EH (cell line): ENCODE results near the gene TUBE1.
A peak's percentile ranks its signal among the peaks of the same experiment; 100 is the strongest.
"Not testable (repeated sequence)": the region's sequence is repeated elsewhere in the genome, so short reads cannot be mapped to it uniquely, and the experiment has no call there.

Experiments
- DNase-seq: peaks from one replicate; pipeline ENCODE4 v3.0.0-alpha.2; 2015; ENCODE audit warnings: low read depth

The TUBE1 gene

DNA sequence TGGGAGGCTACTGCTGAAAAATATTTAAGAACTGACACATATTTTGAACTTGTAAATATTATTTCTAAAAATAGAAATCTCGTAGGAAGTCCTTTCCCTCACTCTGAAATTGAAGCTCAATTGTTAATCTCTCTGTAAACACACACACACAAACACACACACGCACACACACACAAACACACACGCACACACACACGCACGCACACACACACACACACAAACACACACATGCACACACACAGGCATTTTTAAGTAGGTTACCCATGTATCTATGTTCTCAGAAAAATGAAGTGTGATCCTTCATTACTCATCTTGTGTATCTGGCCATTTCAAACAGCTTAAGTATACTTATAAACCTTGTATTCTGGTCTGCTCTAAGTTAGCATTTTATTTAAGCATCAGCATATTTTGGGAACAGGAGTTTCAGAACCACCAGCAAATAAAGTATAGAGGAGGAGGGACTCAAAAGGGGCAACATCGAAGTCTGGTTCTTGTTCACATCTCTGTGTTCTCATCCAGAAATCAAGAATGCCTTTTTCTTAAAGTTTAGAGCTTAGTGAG lies 21.8 kb downstream of the TUBE1 start:
- peak; percentile 13 for DNase-seq

DNA sequence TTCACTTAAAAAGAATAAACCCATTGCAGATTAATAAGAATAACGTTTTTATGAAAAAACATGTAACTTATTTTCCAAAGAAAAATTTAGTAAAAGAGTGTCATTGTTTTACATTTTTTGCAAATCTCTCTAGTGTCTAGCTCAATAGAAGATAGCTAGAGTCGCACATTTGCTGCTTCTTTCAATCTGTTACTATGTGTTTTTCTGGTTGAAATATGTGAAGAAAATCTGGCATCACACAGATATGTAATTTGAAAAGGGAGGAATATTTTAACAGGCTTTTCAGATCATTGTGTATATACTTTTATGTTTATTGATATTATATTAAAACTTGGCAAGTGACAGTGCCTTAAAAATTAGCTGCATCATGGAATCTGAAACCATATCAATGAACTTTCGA lies 24.3 kb downstream of the TUBE1 start:
- DNase-seq = no peak

DNA sequence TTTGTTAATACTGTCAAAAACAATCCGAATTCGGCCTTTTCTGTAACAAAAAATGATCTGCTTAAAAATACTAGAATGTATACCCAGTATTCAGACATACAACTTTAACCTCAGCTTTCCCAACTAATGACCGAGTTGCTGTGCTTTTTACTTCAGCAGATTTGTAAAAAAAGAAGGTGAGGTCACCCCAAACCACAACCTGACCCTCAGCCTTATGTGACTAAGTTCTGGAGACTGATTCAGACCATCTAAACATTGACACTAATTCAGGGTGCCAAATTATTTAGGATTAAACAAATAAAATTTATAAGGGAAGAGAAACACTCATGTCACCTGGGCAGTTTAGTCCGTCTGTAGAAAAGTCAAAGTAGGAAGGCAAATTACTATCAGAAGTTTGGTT lies 25.7 kb downstream of the TUBE1 start:
- DNase-seq = peak; percentile 25

- no peak for DNase-seq
Observed at GRCh38 chr6:112058243-112059032, 28.8 kb downstream of the TUBE1 start.

- DNase-seq = peak; percentile 17
Observed at GRCh38 chr6:112054555-112055190, 32.6 kb downstream of the TUBE1 start.

DNA sequence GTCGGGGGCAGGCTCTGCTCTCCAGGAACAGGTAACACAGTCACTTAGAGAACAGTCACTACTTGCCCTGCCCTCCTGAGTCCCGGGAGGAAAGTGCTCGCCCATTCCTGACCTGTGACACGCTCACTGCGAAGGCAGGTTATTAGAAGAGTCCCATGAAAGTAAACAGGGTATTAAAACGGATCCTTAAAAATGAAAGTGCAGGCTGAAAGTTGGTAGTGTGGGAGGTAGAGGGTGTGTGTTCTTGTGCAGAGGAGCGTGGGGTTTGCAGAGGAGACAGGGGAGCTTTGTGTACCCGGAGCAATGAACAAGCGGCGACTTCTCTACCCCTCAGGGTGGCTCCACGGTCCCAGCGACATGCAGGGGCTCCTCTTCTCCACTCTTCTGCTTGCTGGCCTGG lies 33.3 kb downstream of the TUBE1 start, which contains the start of gene CCN6:
Gene CCN6, plus strand, starts transcription at position 104 of the 400 bp plus-strand sequence. Its CDS starts 254 bp downstream, at position 358.
- DNase-seq = no peak

- DNase-seq = not testable (repeated sequence)
Observed at GRCh38 chr6:112051251-112051740, 36.0 kb downstream of the TUBE1 start.

- DNase-seq = no peak
Observed at GRCh38 chr6:112050429-112050828, 36.9 kb downstream of the TUBE1 start.

- no peak for DNase-seq
Observed at GRCh38 chr6:112049996-112050395, 37.3 kb downstream of the TUBE1 start.

- DNase-seq = peak; percentile 61
Observed at GRCh38 chr6:112049026-112049799, 38.1 kb downstream of the TUBE1 start.

DNA sequence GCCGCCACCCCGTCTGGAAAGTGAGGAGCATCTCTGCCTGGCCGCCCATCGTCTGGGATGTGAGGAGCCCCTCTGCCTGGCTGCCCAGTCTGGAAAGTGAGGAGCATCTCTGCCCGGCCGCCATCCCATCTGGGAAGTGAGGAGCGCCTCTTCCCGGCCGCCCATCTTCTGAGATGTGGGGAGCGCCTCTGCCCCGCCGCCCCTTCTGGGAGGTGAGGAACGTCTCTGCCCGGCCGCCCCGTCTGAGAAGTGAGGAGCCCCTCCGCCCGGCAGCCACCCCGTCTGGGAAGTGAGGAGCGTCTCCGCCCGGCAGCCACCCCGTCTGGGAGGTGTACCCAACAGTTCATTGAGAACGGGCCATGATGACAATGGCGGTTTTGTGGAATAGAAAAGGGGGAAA lies 39.8 kb downstream of the TUBE1 start:
- DNase-seq = not testable (repeated sequence)

DNA sequence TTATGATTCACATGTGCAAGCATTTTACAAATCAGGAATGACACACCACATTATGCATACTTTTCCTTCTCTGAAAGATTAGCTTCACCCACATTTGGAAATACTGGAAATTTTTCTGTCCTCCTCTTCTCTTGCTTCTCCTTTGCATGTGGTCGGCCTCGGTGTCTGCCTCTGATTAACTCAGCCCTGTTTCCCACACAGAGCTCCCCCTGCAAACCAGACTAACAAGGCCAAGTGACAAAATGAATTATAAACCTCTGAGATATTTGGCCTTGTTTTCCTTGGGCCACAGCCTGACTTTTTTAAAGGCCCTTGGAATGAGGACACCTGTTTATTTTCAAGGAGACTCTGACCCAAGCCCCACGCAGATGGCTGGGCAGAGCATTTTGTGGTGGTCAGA lies 42.4 kb downstream of the TUBE1 start:
- DNase-seq = peak; percentile 99

- DNase-seq = peak; percentile 12
Observed at GRCh38 chr6:112044196-112044595, 43.1 kb downstream of the TUBE1 start.

DNA sequence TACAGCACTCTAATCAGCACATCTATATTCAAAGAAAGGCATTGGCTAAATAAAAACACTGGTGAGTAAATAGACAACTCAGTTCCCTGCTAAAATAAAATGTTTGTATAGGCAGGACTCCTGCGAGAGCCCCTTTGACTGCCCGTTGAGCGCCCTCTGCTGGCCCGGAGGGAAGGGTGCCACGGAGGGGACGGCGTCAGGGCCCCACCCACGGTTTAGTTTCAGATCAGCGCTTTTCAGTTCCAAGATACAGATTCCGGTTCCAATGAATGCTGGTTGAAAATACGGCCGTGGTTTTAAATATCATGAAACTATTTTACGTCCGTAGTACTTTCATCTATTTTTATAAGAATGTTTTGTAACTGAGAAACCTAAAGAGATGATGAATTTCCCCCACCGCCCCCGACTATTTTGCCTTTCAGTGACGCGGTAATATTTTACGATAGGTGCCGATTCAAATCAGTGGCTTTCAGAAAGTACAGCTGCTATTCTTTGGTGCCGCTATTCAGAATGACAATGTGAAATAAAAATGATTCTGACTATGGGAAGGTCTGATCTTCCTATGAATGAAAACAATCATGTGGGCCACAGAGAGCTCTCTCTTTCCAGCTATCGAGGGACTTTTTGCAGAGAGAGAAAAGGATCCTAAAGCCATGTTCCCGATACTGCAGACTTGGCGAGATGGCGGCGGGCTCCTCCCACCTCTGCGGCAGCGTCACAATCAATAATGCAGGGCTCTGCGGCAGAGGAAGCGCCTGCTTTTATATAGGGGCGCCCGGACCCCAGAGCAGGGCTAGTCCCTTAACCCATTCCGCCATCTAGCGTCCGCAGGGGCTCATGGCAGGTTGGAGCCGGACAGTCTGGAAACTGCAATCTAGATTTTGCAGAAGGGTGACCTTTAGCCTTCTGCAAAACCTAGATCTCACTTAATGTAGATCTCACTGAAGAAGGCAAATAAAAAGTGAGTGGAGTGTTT lies 44.0 kb downstream of the TUBE1 start:
- DNase-seq = peak; percentile 93

DNA sequence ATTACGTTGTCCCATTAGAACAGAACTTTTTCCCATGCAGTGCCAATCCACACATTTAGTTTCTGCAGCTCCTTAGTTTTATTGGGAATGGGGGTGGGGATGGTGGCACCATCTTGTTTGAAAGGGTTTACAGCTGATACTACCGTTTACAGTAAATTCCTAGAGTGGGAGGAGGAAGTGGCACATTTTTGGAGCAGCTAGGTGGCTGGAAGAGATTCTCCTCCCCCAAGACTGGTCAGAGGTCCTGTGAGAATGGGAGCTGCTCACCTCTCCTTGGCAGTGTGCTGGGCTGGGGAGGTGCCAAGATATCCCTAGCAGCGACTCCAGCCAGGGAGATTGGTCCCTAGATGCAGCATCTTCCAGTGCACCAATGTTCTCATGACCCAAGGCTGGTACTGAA lies 45.7 kb downstream of the TUBE1 start:
- DNase-seq = peak; percentile 17

DNA sequence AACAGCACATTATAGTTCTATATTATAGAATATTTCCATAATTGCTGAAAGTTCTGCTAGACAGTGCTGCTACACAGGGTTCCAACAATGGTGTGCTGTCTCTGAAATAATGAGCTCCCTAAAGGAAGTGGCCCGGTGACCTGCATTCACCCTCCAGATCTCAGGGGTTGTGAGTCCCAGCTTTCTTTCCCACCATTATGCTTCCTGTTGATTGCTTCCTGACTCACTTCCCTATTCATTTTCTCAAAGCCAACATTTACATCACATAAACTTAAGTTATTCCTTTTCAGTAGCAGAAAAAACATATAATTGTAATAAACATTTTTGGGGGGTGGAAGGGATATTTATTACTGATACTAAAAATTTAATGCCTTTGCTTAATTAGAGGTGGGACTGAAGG lies 46.3 kb downstream of the TUBE1 start:
- peak; percentile 58 for DNase-seq

DNA sequence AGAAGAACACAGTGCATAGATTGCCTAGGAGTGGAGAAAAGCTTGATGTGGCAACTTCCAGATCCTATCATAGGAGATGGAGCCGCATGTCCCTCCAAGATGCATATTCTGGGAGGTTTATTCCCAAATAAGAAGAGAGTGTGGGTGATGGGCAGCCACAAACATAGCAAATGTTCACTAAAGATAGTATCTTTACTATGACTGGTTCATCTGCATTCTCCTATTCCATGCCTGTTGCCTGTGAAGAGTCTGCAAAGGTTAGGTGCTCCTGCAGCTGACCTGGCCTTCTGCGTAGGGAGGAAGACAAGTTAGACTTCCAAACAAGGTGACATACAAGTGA lies 47.9 kb downstream of the TUBE1 start:
- DNase-seq = no peak

DNA sequence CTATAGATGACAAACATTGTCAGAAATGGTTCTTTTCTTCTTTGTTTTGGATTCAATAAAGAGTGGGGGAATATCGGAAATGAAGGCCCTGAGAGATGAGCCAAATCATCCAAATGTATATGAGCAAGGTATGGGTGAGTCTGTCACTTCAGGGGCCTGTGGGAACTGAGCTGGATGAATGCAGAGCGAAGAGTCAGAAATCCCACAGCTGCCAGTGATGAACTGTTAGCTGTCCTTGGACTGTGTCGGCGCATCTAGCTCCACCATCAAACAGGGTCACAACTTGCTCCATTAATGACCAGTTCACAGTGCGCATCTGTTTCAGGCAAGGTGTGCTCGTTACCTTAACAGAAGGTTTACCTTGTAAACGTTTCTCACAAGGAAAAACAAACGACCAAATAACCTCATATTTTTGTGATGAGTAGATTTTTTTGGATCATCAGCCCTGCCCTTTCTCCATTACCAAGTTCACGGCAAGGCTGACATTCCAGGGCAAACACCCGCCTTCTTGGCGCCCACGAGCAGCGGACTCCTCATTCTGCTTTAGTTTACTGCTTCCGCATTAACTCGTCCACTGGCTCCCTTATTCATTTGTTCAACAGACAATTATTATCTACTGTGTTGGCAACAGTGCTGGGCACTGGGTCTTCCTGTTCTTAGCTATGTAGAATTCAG lies 48.4 kb downstream of the TUBE1 start:
- DNase-seq = peak; percentile 32

- DNase-seq = peak; percentile 15
Observed at GRCh38 chr6:112038268-112038667, 49.0 kb downstream of the TUBE1 start.

- peak; percentile 98 for DNase-seq
Observed at GRCh38 chr6:112037783-112038216, 49.5 kb downstream of the TUBE1 start.
